Gastrocnemius medialis (tissue), 4 donors: ENCODE data around the gene CYTH1. TPM values are rescaled to one million over a fixed set of nuclear protein-coding genes. Genes with fewer than 3 reads are reported as not detected.

Experiments
- ATAC-seq, 2 donors: fragments of 150-250 bp; one replicate each; pipeline ENCODE4 v1.9.1; 2016
- DNase-seq, 2 donors: peaks; one replicate each; pipeline ENCODE4 v3.0.0-alpha.2; 2019
- H3K27ac ChIP-seq, 4 donors: fragments of 200-600 bp; sonication (generic); 1 replicate in 1 of 4; 2 replicates in 3 of 4; pipeline ENCODE4 v1.5.1; 2016 to 2018; ENCODE audit warnings: mild to moderate bottlenecking in 2 of 4, moderate library complexity in 1 of 4
- H3K27me3 ChIP-seq, 3 donors: fragments of 200-600 bp; sonication (generic) in 2 of 3; 1 replicate in 1 of 3; 2 replicates in 2 of 3; pipeline versions ENCODE4 v1.5.1 to v1.6.0; 2016 to 2019; ENCODE audit warnings: mild to moderate bottlenecking in 1 of 3, moderate library complexity in 1 of 3
- H3K36me3 ChIP-seq, 2 donors: fragments of 200-600 bp; sonication (generic) in 1 of 2; one replicate each; pipeline ENCODE4 v1.5.1; 2017 to 2018
- H3K4me1 ChIP-seq, 2 donors: fragments of 200-600 bp; sonication (generic) in 1 of 2; one replicate each; pipeline ENCODE4 v1.5.1; 2016 to 2017; ENCODE audit warnings: mild to moderate bottlenecking in 2 of 2
- H3K4me3 ChIP-seq, 4 donors: fragments of 200-600 bp; sonication (generic) in 3 of 4; 1 replicate in 1 of 4; 2 replicates in 3 of 4; pipeline ENCODE4 v1.5.1; 2016 to 2019; ENCODE audit warnings: mild to moderate bottlenecking in 2 of 4
- H3K9me3 ChIP-seq, 3 donors: fragments of 200-600 bp; sonication (generic) in 2 of 3; 1 replicate in 1 of 3; 2 replicates in 2 of 3; pipeline ENCODE4 v1.5.1; 2016 to 2019
- CTCF ChIP-seq, 5 experiments: fragments of 450-650 bp in 3 of 5; fragments of 200-600 bp in 2 of 5; sonication (generic) in 2 of 5; IDR thresholded peaks in 4 of 5; conservative IDR thresholded peaks in 1 of 5; 1 replicate in 4 of 5; 2 replicates in 1 of 5; pipeline ENCODE4 v1.5.1; 2016 to 2019; ENCODE audit warnings: antibody characterized with exemption in 5 of 5, mild to moderate bottlenecking in 3 of 5, moderate library complexity in 3 of 5
- POLR2A ChIP-seq, 2 donors: fragments of 450-650 bp; IDR thresholded peaks; one replicate each; pipeline ENCODE4 v1.6.1; 2017; ENCODE audit warnings: antibody characterized with exemption in 2 of 2, mild to moderate bottlenecking in 2 of 2, moderate library complexity in 2 of 2
- in situ Hi-C, 4 donors: fragments of 200-750 bp; cut with MboI; loops; one replicate each; pipeline versions ENCODE4 v1.15.0 to v1.8.0; 2017; ENCODE audit warnings: low sequenced_read_pairs in 4 of 4
- intact Hi-C: fragments of 100-400 bp; cut with DNase I; formaldehyde crosslinking; loops from one replicate; pipeline ENCODE4 v1.15.1; 2023; ENCODE audit warnings: low total_unique reads
- total RNA-seq, 4 donors: library from RNA; depleted of rRNA; stranded (reverse); fragments of >200 nt; gene quantifications; one replicate each; pipeline versions ENCODE4 v1.1.0 to v1.2.3, GENCODE V29; 2016

Gene CYTH1
- total RNA-seq, 4 donors from 2014 or later = 24.7 to 43.7 (median 32.4) TPM

- H3K27ac ChIP-seq = no peak overlapping the region
- H3K27me3 ChIP-seq = no peaks in the 10 kb centered on the region
- H3K36me3 ChIP-seq = no peaks in the 10 kb centered on the region
- DNase-seq (no peak), ATAC-seq (no peak)
- H3K4me3 ChIP-seq = no peak overlapping the region
- no peaks in the 10 kb centered on the region for H3K9me3 ChIP-seq
- H3K4me1 ChIP-seq = no peaks in the 10 kb centered on the region
- TF ChIP-seq POLR2A (IDR thresholded peaks at IDR 0.05) (no peak), CTCF (IDR thresholded peaks at IDR 0.05 in 4 of 5, conservative IDR thresholded peaks at IDR 0.05 in 1 of 5) (no peak)
- intact Hi-C loops (no loop called here), in situ Hi-C loops (loop anchor here in 1 of 4 donors (10.0 kb wide), 1 partner anchor 61 kb away; no protein-coding TSS in a partner anchor)
Measured at GRCh38 chr17:78644224-78644623, 137.8 kb downstream of the CYTH1 start.

- Histone ChIP-seq H3K4me1 (no peaks in the 10 kb centered on the region), H3K4me3 (no peak overlapping the region), H3K27me3 (no peaks in the 10 kb centered on the region), H3K36me3 (no peaks in the 10 kb centered on the region), H3K27ac (no peak overlapping the region), H3K9me3 (no peaks in the 10 kb centered on the region)
- intact Hi-C loops (no loop called here), in situ Hi-C loops (loop anchor here in 1 of 4 donors (10.0 kb wide), 1 partner anchor 61 kb away; no protein-coding TSS in a partner anchor)
- no peak for TF ChIP-seq CTCF (IDR thresholded peaks at IDR 0.05 in 4 of 5, conservative IDR thresholded peaks at IDR 0.05 in 1 of 5)
- no peak for TF ChIP-seq POLR2A (IDR thresholded peaks at IDR 0.05)
- DNase-seq (no peak), ATAC-seq (no peak)
Measured at GRCh38 chr17:78643326-78643725, 138.7 kb downstream of the CYTH1 start.

- Histone ChIP-seq H3K27ac (no peak overlapping the region), H3K36me3 (no peaks in the 10 kb centered on the region), H3K9me3 (no peaks in the 10 kb centered on the region), H3K4me1 (no peaks in the 10 kb centered on the region), H3K27me3 (no peaks in the 10 kb centered on the region), H3K4me3 (no peak overlapping the region)
- no peak for DNase-seq
- intact Hi-C loops (no loop called here), in situ Hi-C loops (loop anchor here in 1 of 4 donors (10.0 kb wide), 1 partner anchor 62 kb away; no protein-coding TSS in a partner anchor)
- no peak for ATAC-seq
- TF ChIP-seq POLR2A (IDR thresholded peaks at IDR 0.05) (no peak), CTCF (IDR thresholded peaks at IDR 0.05 in 4 of 5, conservative IDR thresholded peaks at IDR 0.05 in 1 of 5) (no peak)
Measured at GRCh38 chr17:78642707-78643106, 139.4 kb downstream of the CYTH1 start.

- no peak overlapping the region for H3K4me3 ChIP-seq
- no peaks in the 10 kb centered on the region for H3K9me3 ChIP-seq
- no peaks in the 10 kb centered on the region for H3K4me1 ChIP-seq
- H3K27me3 ChIP-seq = no peaks in the 10 kb centered on the region
- TF ChIP-seq CTCF (IDR thresholded peaks at IDR 0.05 in 4 of 5, conservative IDR thresholded peaks at IDR 0.05 in 1 of 5) (no peak), POLR2A (IDR thresholded peaks at IDR 0.05) (no peak)
- H3K27ac ChIP-seq = no peak overlapping the region
- intact Hi-C loops (no loop called here), in situ Hi-C loops (loop anchor here in 1 of 4 donors (10.0 kb wide), 1 partner anchor 63 kb away; no protein-coding TSS in a partner anchor)
- DNase-seq = no peak
- ATAC-seq = no peak
- no peaks in the 10 kb centered on the region for H3K36me3 ChIP-seq
Measured at GRCh38 chr17:78641666-78642065, 140.4 kb downstream of the CYTH1 start.

GRCh38 chr17:78641243-78641642 is 140.8 kb downstream of the CYTH1 start:
- Histone ChIP-seq H3K27me3 (no peaks in the 10 kb centered on the region), H3K9me3 (no peaks in the 10 kb centered on the region), H3K27ac (no peak overlapping the region), H3K4me1 (no peaks in the 10 kb centered on the region), H3K36me3 (no peaks in the 10 kb centered on the region), H3K4me3 (no peak overlapping the region)
- intact Hi-C loops (no loop called here), in situ Hi-C loops (loop anchor here in 1 of 4 donors (10.0 kb wide), 1 partner anchor 64 kb away; no protein-coding TSS in a partner anchor)
- TF ChIP-seq CTCF (IDR thresholded peaks at IDR 0.05 in 4 of 5, conservative IDR thresholded peaks at IDR 0.05 in 1 of 5) (no peak), POLR2A (IDR thresholded peaks at IDR 0.05) (no peak)
- no peak for DNase-seq
- ATAC-seq = no peak
